ENCODE results near the gene OPA3.

OPA3 gene

DNA sequence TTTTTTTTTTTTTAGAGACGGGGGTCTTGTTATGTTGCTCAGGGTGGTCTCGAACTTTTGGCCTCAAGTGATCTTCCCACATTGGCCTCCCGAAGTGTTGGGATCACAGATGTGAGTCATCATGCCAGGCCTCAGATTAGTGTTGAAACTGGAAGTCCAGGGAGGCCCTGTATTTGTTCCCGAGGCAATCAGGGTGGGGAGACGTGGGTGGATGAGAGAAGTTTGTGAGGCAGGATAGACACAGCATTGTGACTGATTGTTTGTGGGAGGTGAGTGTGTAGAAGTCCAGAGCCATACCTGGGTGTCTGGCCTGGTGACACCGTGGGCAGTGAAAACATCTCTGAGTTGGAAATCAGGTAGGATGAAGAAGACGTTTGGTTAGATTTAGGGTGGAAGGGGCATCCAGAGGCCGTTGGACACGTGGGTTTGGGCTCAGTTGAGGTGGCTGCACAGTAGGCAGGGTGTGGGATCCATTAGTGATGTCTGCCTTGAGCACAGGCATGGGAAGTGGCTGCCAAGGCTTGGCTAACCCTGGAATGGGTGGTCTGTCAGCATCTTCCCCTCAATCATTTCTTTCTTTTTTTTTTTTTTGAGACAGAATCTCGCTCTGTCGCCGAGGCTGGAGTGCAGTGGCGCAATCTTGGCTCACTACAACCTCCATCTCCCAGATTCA is 100.2 kb downstream of the OPA3 start:
- H3K4me3 ChIP-seq (ENCODE audit: low read depth, low read length) = no peak overlapping the region
- peak; percentile 28 for DNase-seq
- H3K36me3 ChIP-seq (replicated peaks) = no peaks in the 10 kb centered on the region
- no peaks in the 10 kb centered on the region for H3K27me3 ChIP-seq (replicated peaks)
- in situ Hi-C loops (cut with HindIII; ENCODE audit: low pct_ligation_motif_present, low sequenced_read_pairs) = no loop called here
- no peak for TF ChIP-seq CTCF (IDR thresholded peaks at IDR 0.05; ENCODE audit: low read depth, low read length, missing control alignments)
- H3K27ac ChIP-seq = no peak overlapping the region

GRCh38 chr19:45483033-45483432 is 101.6 kb downstream of the OPA3 start:
- TF ChIP-seq CTCF (IDR thresholded peaks at IDR 0.05; ENCODE audit: low read depth, low read length, missing control alignments) = no peak
- DNase-seq = no peak
- Histone ChIP-seq H3K4me3 (ENCODE audit: low read depth, low read length) (no peak overlapping the region), H3K27me3 (replicated peaks) (no peaks in the 10 kb centered on the region), H3K27ac (no peak overlapping the region), H3K36me3 (replicated peaks) (no peaks in the 10 kb centered on the region)
- in situ Hi-C loops (cut with HindIII; ENCODE audit: low pct_ligation_motif_present, low sequenced_read_pairs) = no loop called here

- peak; percentile 92 for DNase-seq
- peak; percentile 96 for TF ChIP-seq CTCF (IDR thresholded peaks at IDR 0.05; ENCODE audit: low read depth, low read length, missing control alignments)
- peak overlapping the region; percentile 59 for H3K4me3 ChIP-seq (ENCODE audit: low read depth, low read length)
- no peaks in the 10 kb centered on the region for H3K36me3 ChIP-seq (replicated peaks)
- H3K27ac ChIP-seq = peak overlapping the region; percentile 99
- H3K27me3 ChIP-seq (replicated peaks) = no peaks in the 10 kb centered on the region
- in situ Hi-C loops (cut with HindIII; ENCODE audit: low pct_ligation_motif_present, low sequenced_read_pairs) = no loop called here
Measured at GRCh38 chr19:45478454-45479238, 106.0 kb downstream of the OPA3 start.

DNA sequence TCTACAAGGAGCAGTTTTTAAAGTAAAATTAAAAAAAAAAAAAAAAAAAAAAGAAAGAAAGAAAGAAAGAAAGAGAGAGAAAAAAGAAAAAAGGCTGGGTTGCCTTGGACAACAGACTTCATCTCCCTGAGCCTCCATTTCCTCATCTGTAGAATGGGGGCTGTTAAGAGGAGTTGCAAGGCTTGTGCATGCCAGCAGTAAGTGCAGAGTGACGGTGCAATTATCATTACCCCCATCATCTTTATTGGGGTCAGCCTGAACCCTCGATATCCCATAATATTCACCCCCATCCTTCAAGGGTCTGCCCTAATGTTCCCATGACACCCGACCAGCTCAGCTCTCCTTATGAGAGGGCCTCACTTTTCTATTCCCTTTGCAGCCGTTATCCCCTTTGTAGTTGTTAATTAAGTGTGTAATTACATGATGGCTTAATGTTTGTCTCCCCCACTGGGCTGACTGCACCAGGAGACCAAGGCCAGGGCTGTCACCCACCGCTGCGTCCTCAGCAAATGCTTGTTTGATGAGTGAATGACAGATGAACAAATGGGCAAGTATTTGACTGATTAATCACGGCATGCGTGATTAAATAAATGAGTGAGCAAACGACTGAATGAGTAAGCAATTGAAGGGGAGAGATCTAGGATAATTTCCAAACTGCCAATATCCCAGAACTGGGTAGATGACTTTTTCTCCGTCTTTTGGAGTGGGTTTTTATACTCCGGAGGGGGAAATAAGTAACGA is 106.7 kb downstream of the OPA3 start:
- H3K27ac ChIP-seq = peak overlapping the region; percentile 99

More for the DNA sequence above, 106.7 kb downstream of the OPA3 start:
- Histone ChIP-seq H3K4me3 (ENCODE audit: low read depth, low read length) (peak overlapping the region; percentile 59), H3K27me3 (replicated peaks) (no peaks in the 10 kb centered on the region), H3K36me3 (replicated peaks) (no peaks in the 10 kb centered on the region)
- DNase-seq = no peak
- in situ Hi-C loops (cut with HindIII; ENCODE audit: low pct_ligation_motif_present, low sequenced_read_pairs) = no loop called here
- TF ChIP-seq CTCF (IDR thresholded peaks at IDR 0.05; ENCODE audit: low read depth, low read length, missing control alignments) = no peak
